ENCODE measurements around the gene CES3. TPM values are rescaled to one million over a fixed set of nuclear protein-coding genes. Genes with fewer than 3 reads are reported as not detected.
A peak's percentile ranks its signal among the peaks of the same experiment; 100 is the strongest.

Gene CES3
- total and polyA plus RNA-seq, 9 of the 15 experiments (the other 6 are each of a cell fraction or from before 2014, with no cell fraction given), result 0.06 to 2.2 (median 0.68) TPM

- TF ChIP-seq ZNF133 (CRISPR knock-in tag; IDR thresholded peaks at IDR 0.05) (no peak), MYC (IDR thresholded peaks at IDR 0.05; ENCODE audit: low read depth, low read length) (peak; percentile 69), MYC (CRISPR knock-in tag; IDR thresholded peaks at IDR 0.05; ENCODE audit: borderline replicate concordance, low read depth) (peak; percentile 45; the same call in 1 of the 2 replicates), TRIM24 (IDR thresholded peaks at IDR 0.05) (peak in 1 of 2 experiments; percentile 67; a peak in 2 of 4 replicates), ETV1 (tag; conservative IDR thresholded peaks at IDR 0.05; ENCODE audit: low read depth) (peak; percentile 89), TAF9B (IDR thresholded peaks at IDR 0.05; ENCODE audit: partially characterized antibody) (peak; percentile 55), SRF (CRISPR knock-in tag; IDR thresholded peaks at IDR 0.05) (peak in 1 of 2 experiments; percentile 66; a peak in 2 of 4 replicates), POLR2B (IDR thresholded peaks at IDR 0.05; ENCODE audit: low read depth, partially characterized antibody) (peak; percentile 75), ASH1L (IDR thresholded peaks at IDR 0.05; ENCODE audit: borderline replicate concordance, low read depth, partially characterized antibody) (no peak), RREB1 (CRISPR knock-in tag; IDR thresholded peaks at IDR 0.05) (no peak), CREM (IDR thresholded peaks at IDR 0.05; ENCODE audit: low read depth) (peak; percentile 88), SUPT5H (IDR thresholded peaks at IDR 0.05) (peak; percentile 87), KAT7 (CRISPR knock-in tag; IDR thresholded peaks at IDR 0.05; ENCODE audit: borderline replicate concordance) (peak; percentile 59; the same call in 1 of the 2 replicates), ATF7 (IDR thresholded peaks at IDR 0.05) (peak; percentile 69), ETV5 (CRISPR knock-in tag; IDR thresholded peaks at IDR 0.05; ENCODE audit: low read depth) (peak; percentile 95)
Observed at GRCh38 chr16:66934138-66934838, 26.8 kb upstream of the CES3 start, which contains the start of gene CIAO2B (continued).

Data from K562 (cell line).